Esophagus squamous epithelium (tissue), 5 donors: ENCODE results near the gene CIAO2B. TPM values are rescaled to one million over a fixed set of nuclear protein-coding genes. Genes with fewer than 3 reads are reported as not detected.
A peak's percentile ranks its signal among the peaks of the same experiment; 100 is the strongest.

Experiments
- DNase-seq: peaks from one replicate; lab custom pipeline; 2025; lab: John Stamatoyannopoulos, UW
- H3K27ac ChIP-seq, 4 donors: fragments of 200-600 bp; sonication (generic); one replicate each; pipeline ENCODE4 v1.5.1; 2016 to 2019; ENCODE audit warnings: mild to moderate bottlenecking in 1 of 4
- H3K27me3 ChIP-seq, 4 donors: fragments of 200-600 bp; sonication (generic); 1 replicate in 3 of 4; 2 replicates in 1 of 4; pipeline versions ENCODE4 v1.5.1 to v1.6.0; 2017 to 2021; ENCODE audit warnings: antibody characterized with exemption in 1 of 4
- H3K36me3 ChIP-seq, 3 donors: fragments of 200-600 bp; sonication (generic); one replicate each; pipeline ENCODE4 v1.5.1; 2016 to 2019
- H3K4me1 ChIP-seq, 3 donors: fragments of 200-600 bp; sonication (generic); one replicate each; pipeline ENCODE4 v1.5.1; 2017 to 2019
- H3K4me3 ChIP-seq, 4 donors: fragments of 200-600 bp; sonication (generic); 1 replicate in 3 of 4; 2 replicates in 1 of 4; pipeline ENCODE4 v1.5.1; 2016 to 2019; ENCODE audit warnings: mild to moderate bottlenecking in 2 of 4, moderate library complexity in 1 of 4
- H3K9me3 ChIP-seq, 3 donors: fragments of 200-600 bp; sonication (generic); one replicate each; pipeline ENCODE4 v1.5.1; 2016 to 2019
- CTCF ChIP-seq, 6 experiments: fragments of 450-650 bp in 4 of 6; fragments of 200-600 bp in 2 of 6; sonication (generic) in 2 of 6; IDR thresholded peaks; one replicate each; pipeline ENCODE4 v1.5.1; 2016 to 2019; ENCODE audit warnings: antibody characterized with exemption in 6 of 6, mild to moderate bottlenecking in 4 of 6, moderate library complexity in 4 of 6
- POLR2A ChIP-seq, 4 donors: fragments of 450-650 bp; IDR thresholded peaks; one replicate each; pipeline ENCODE4 v1.6.1; 2017; ENCODE audit warnings: antibody characterized with exemption in 4 of 4, mild to moderate bottlenecking in 4 of 4, moderate library complexity in 3 of 4
- WGBS, 2 donors: methylation state at CpG; one replicate each; pipeline ENCODE4 v1.1.5; 2018; 5-methylcytosine and 5-hydroxymethylcytosine counted together
- intact Hi-C: fragments of 100-400 bp; cut with DNase I; formaldehyde crosslinking; loops from one replicate; pipeline ENCODE4 v1.15.0; 2022
- total RNA-seq, 4 donors: library from RNA; depleted of rRNA; stranded (reverse); fragments of >200 nt; gene quantifications; one replicate each; pipeline ENCODE4 v1.1.0, GENCODE V29; 2016
- donor health status: DM: yes; HTN: yes; CAD: no.

Gene CIAO2B
- total RNA-seq, 4 donors from 2014 or later: 112 to 153 (median 126) TPM

DNA sequence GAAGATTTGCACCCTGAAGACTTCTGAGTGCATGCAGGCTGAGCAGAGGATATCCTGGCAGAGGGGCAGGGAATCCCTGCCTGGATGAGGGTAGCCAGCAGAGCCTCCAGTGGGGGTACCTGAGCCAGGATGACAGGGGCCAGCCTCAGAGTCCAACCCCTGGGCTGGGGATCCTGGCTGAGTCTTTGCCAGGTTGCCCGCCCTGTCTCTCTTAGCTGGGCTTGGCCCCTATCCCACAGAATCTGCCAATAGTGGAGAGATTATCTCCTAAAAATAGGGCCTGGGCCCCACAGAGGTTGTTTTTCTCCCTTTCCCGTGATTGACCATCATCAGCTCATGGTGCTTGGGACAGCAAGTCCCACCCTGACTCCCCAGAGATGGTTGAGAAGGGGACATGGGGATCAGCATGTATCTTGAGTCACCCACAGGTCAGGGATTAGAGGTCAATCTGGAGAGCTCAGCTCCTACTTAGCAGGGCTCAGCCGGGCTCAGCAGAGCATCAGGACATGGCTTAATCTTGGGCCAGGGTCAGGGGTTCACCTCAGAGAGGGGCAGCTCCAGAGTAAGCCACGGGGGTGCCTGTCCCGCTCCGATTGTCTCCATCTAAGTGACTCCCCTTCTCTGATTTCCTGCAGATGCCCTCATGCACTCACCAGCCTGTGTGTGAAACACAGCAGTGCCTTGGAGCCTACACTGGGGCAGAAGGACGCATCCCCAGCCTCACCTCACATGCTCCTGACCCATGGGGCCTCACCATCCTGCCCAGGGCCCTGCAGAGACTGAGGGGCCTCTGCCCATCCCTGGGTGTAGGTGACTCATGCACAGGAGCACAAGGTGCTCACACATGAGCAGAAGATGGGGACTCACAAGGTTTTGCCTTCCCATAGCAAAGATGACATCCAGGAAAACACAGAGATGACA is 27.0 kb downstream of the CIAO2B start:
- Histone ChIP-seq H3K4me3 (no peak overlapping the region), H3K27me3 (no peaks in the 10 kb centered on the region), H3K9me3 (no peaks in the 10 kb centered on the region), H3K36me3 (no peaks in the 10 kb centered on the region), H3K27ac (peak overlapping the region; percentile 68 to 93 (median 90)), H3K4me1 (peaks cover 28 to 90% (median 44%) of the 10 kb centered on the region in 3 donors)
- intact Hi-C loops: no loop called here
- 62 to 73% methylated on average over 4 to 5 of the region's 7 CpGs for WGBS, 2 donors
- DNase-seq: no peak
- TF ChIP-seq CTCF (IDR thresholded peaks at IDR 0.05) (no peak), POLR2A (IDR thresholded peaks at IDR 0.05) (no peak)

DNA sequence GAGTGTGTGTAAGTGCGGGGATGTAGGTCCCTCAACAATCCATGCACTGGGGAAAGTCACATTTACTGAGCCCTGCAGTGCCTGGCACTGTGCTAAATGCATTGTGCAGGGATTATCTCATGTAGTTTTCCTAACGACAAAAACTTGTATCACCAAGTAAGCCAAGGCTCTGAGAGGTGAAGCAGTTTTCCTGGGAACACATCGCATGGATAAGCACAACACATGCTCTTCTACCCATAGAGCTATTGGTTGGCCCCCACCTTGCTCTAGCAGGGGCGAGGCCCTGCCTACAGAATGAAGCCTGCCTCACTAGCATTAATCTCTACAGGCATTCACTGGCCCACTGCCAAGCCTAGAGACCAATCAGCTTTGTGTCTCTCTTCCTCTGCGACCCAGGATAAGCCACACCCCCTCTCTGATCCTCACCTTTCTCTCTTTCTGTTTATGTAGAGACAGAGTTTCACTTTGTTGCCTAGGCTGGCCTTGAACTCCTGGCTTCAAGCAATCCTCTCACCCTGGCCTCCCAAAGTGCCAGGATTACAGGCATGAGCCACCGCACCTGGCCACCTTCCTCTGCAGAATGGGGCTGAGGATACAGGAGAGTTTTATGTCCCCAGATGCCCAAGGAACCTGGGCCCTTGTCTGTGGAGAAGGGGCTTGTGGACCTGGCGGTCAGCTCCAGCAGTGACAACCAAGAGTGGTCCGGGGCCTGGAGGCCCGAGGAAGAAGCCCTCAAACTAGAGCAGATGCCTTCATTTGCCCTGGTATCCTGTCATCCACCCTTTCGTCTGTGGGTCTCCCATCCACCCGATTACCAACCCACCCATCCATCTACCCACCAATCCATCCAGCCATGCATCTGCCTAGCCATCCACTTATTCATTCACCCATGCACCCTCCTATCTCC is 28.3 kb downstream of the CIAO2B start:
- Histone ChIP-seq H3K9me3 (no peaks in the 10 kb centered on the region), H3K36me3 (no peaks in the 10 kb centered on the region), H3K4me1 (peaks cover 28 to 91% (median 52%) of the 10 kb centered on the region in 3 donors), H3K27ac (peak overlapping the region; percentile 68 to 93 (median 90)), H3K27me3 (no peaks in the 10 kb centered on the region), H3K4me3 (no peak overlapping the region)
- TF ChIP-seq CTCF (IDR thresholded peaks at IDR 0.05) (no peak), POLR2A (IDR thresholded peaks at IDR 0.05) (peak in 1 of 4 donors; percentile 16)
- intact Hi-C loops: no loop called here
- 56 to 65% methylated on average over 8 of the region's 11 CpGs for WGBS, 2 donors
- no peak for DNase-seq

DNA sequence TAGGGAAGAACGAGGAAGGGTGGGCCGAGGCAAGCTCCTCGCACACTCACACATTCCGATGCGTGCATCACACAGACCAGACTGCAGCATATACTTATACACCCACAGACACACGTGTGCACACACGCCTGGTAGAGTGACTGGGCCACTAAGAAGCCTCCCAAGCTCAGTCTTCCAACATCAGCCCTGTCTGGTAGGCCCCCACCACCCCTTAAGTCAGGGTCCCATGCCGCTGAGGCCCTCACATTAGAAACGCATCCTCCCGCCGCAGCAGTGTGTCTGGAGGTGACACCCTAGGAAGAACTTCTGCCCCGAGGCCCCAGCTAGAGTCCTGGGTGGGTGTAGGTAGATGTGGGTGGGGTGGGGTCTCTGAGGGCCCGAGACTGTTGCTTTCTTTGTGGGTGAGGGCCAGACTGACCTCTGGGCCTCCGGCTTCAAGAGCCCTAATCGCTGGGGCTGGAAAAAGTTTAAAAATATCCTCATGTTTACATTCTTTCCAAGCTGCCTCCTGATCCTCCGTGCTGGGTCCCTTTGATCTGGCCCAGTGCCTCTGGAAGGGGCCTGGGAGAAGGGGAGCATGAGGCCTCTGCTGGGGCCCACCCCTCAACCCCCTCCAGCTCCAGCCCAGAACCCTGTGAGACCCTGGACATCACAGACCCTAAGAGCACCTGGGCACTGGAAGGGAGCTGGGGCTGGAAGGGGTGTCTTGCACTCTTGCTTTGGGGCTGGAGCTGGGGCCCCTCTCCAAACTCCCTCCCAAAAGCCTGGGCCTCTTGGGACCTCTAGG is 29.2 kb downstream of the CIAO2B start:
- no peak for DNase-seq
- Histone ChIP-seq H3K4me3 (peak overlapping the region in 1 of 4 donors; percentile 18), H3K9me3 (no peaks in the 10 kb centered on the region), H3K4me1 (peaks cover 36 to 91% (median 56%) of the 10 kb centered on the region in 3 donors), H3K36me3 (no peaks in the 10 kb centered on the region), H3K27me3 (no peaks in the 10 kb centered on the region), H3K27ac (peak overlapping the region; percentile 68 to 93 (median 90))
- intact Hi-C loops: no loop called here
- TF ChIP-seq POLR2A (IDR thresholded peaks at IDR 0.05) (no peak), CTCF (IDR thresholded peaks at IDR 0.05) (no peak)
- 45% methylated on average over 10 to 12 of the region's 16 CpGs for WGBS, 2 donors

DNA sequence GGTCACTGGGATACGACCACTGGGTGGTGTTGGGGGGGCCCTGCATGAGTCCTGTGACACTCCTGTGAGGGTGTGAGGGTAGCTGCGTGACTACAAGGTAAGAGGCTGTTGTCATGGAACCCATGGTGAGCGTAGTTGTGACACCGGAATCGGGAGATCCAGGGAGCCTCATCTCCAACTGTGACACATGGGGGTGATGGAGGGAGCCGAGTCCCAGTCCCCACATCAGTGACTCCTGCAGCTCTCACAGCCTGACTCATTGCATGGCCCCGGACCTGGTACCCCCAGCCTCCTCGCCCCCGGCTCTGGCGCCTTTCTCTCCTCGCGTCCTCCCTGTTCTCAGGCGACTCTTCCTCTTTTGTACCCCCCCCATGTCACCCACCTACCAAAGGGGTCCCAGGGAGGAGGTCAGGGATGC is 29.8 kb downstream of the CIAO2B start:
- H3K4me1 ChIP-seq: peaks cover 42 to 91% (median 62%) of the 10 kb centered on the region in 3 donors
- intact Hi-C loops: no loop called here
- no peaks in the 10 kb centered on the region for H3K9me3 ChIP-seq
- WGBS, 2 donors: 88 to 96% methylated on average over 4 to 9 of the region's 13 CpGs
- no peak for DNase-seq
- H3K27ac ChIP-seq: peak overlapping the region; percentile 68 to 93 (median 90)
- H3K36me3 ChIP-seq: no peaks in the 10 kb centered on the region
- H3K4me3 ChIP-seq: no peak overlapping the region
- no peaks in the 10 kb centered on the region for H3K27me3 ChIP-seq
- TF ChIP-seq CTCF (IDR thresholded peaks at IDR 0.05): no peak
- TF ChIP-seq POLR2A (IDR thresholded peaks at IDR 0.05): no peak
